ENCODE data around the gene MB.
A peak's percentile ranks its signal among the peaks of the same experiment; 100 is the strongest.

MB gene

GRCh38 chr22:35575116-35575748 lies 41.9 kb downstream of the MB start:
- ChIA-PET POLR2A (ENCODE audit: low non-redundant PET) (no interaction called here), CTCF (no interaction called here)
- no peak for DNase-seq (ENCODE audit: low spot score)
- no peak for TF ChIP-seq CTCF (conservative IDR thresholded peaks at IDR 0.05; ENCODE audit: low read depth)
- H3K27ac ChIP-seq, result no peak overlapping the region

GRCh38 chr22:35572556-35572955 lies 44.6 kb downstream of the MB start:
- CTCF ChIA-PET, result no interaction called here
- TF ChIP-seq CTCF (conservative IDR thresholded peaks at IDR 0.05; ENCODE audit: low read depth), result no peak
- DNase-seq (ENCODE audit: low spot score), result no peak
- POLR2A ChIA-PET (ENCODE audit: low non-redundant PET), result no interaction called here
- H3K27ac ChIP-seq, result no peak overlapping the region

- TF ChIP-seq CTCF (conservative IDR thresholded peaks at IDR 0.05; ENCODE audit: low read depth), result no peak
- CTCF ChIA-PET, result no interaction called here
- POLR2A ChIA-PET (ENCODE audit: low non-redundant PET), result no interaction called here
- no peak overlapping the region for H3K27ac ChIP-seq
- DNase-seq (ENCODE audit: low spot score), result no peak
These were observed 46.4 kb downstream of the MB start for GRCh38 chr22:35570686-35571194.

GRCh38 chr22:35569916-35570315 lies 47.2 kb downstream of the MB start:
- ChIA-PET POLR2A (ENCODE audit: low non-redundant PET) (no interaction called here), CTCF (interaction anchor here (0.6 kb wide), 2 partner anchors 215 to 220 kb away, joined by 3 to 6 read pairs; no protein-coding TSS in a partner anchor)
- H3K27ac ChIP-seq, result peak overlapping the region; percentile 31; the same call in 1 of the 2 replicates

GRCh38 chr22:35568751-35569739 lies 48.1 kb downstream of the MB start:
- ChIA-PET POLR2A (ENCODE audit: low non-redundant PET) (no interaction called here), CTCF (interaction anchor here (0.6 kb wide), 1 partner anchor 214 kb away, joined by 3 read pairs; no protein-coding TSS in a partner anchor)
- H3K27ac ChIP-seq, result peak overlapping the region; percentile 72
- DNase-seq (ENCODE audit: low spot score), result peak; percentile 38
- no peak for TF ChIP-seq CTCF (conservative IDR thresholded peaks at IDR 0.05; ENCODE audit: low read depth)

More at GRCh38 chr22:35569916-35570315, 47.2 kb downstream of the MB start:
- DNase-seq (ENCODE audit: low spot score), result no peak
- TF ChIP-seq CTCF (conservative IDR thresholded peaks at IDR 0.05; ENCODE audit: low read depth), result no peak

- CTCF ChIA-PET, result no interaction called here
- no peak for TF ChIP-seq CTCF (conservative IDR thresholded peaks at IDR 0.05; ENCODE audit: low read depth)
These were observed 49.6 kb downstream of the MB start for GRCh38 chr22:35567351-35568141.

More at GRCh38 chr22:35567351-35568141, 49.6 kb downstream of the MB start:
- POLR2A ChIA-PET (ENCODE audit: low non-redundant PET), result no interaction called here
- no peak overlapping the region for H3K27ac ChIP-seq
- DNase-seq (ENCODE audit: low spot score), result no peak
